ENCODE results near the gene OPRM1.

OPRM1 gene

DNA sequence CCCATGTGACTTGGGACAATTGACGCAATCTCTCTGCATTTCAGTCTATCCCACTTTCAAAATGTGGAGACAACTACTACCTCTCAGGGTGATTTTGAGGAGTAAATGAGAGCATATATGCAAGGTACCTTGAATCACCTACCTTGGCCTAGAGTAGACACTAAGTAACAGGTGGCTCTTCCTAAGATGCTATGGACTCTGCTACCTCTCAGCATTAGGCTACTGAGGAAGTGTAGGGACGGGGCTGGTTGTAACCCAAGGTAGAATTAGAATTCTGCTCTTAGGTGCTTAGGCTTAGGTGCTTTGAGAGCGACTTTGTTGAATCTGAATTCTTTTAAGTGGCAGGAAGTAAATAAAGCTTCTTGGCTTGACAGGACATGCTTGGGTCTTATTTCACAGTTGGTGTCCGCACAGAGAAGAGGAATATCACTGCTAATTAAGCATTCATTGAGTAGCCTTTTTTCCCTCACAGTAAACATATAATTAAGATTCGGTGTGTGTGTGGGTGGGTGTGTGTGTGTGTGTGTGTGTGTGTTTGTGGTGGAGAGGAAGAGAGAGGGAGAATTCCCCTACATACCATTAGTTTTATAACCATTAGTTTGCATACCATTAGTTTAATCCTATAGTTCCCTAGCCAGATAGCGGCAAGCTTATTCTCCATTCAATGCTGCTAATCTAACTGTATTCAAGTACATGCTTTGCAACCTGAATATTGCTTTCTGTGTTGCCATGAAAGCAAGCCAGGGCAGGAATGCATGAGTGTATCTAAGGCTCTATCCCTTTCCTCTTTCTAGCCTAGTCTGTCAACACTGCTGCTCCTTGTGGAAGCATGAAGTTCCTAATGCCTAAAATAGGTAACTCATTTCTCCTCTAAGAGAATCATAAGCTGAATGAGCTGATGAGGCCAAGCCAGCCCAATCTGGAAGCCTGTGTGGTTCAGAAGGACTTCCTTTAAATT, 205.0 kb downstream of the OPRM1 start:
- no peak for DNase-seq

- no peak for DNase-seq
Measured at GRCh38 chr6:154245506-154245905, 206.5 kb downstream of the OPRM1 start.

DNA sequence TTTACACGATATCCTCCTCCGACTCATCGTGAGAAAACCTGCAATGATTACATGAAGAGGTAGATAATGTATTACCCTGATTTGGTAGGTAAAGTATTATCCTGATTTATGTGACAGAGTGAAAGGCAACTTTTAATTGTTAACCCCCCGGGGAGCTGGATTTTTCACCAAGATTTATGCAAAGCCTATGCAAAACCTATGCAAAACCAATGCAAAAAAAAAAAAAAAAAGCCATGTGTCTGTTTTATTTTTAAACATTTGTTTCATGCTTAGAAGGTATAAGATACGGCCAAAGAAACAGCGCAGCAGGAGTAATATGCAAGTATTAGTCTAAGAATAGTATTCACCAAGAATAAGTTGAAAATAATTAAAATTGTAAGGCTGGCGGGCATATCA, 207.7 kb downstream of the OPRM1 start:
- no peak for DNase-seq

DNA sequence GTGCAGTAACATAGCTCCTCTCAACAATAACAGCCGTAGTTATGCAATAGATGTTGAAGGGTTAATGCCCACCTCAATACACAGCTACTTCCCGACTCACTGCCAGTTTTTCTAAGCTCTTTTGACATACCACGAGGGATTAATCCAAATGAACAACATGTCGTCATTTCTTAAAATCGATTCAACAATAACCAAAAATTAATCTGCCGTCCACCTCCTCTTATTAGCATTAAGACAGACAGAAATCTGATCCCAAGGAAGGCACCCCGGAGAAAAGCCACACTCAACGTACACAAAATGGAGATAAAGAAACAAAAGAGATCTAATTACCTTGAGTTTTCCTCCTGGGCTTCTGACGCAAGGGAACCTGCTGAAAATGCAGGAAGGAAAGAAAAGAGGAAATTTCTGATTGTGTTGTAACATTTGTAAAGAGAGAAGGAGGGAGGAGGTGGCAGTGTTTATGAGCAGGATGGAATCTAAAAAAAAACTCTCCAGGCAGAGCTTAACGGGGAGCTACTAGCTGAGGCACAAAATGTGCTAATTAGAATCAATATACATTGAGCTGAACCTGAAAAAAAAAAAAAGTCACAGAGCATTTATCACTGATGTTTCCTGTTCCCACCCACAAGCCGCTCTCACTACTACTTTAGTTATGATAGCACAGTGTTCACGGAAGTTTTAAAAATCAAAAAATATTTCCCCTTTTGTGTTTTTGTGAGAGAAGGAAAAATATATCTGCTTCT, 208.2 kb downstream of the OPRM1 start:
- no peak for DNase-seq

GRCh38 chr6:154249499-154250298, 210.7 kb downstream of the OPRM1 start:
- DNase-seq, result no peak

DNA sequence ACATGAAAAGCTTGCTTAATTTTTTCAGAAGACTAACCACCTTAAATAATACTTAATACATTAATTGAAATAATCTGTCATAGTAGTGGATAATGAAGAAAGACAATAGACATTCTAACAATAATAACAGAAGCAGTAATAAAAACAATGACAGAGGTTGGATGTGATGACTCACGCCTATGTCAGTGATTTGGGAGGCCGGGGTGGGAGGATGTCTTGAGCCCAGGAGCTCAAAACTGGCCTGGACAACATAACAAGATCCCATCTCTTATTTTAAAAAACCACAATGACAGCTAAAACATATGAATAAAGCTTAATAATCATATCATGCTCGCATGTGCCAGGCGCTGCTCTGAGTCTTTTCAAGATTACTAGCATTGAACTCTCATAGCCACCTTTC, 212.1 kb downstream of the OPRM1 start:
- DNase-seq, result no peak

DNA sequence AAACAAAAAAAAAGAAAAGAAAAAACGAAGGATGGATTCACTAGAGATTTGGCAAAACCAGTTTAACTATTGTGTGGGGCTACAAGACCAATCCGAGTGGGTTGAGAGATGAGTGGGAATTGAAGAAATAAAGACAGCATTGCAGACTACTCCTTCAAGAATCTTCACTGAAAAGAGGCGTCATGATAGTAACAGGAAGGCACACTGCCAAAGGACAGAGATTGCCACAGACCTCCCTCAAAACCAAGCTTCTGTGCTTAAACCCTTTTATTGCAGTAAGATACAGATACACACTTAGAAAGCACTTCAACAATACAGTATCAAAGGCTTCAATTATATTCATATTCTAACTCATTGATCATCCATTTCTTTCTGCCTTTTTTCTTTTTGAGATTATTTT, 213.6 kb downstream of the OPRM1 start:
- no peak for DNase-seq

DNA sequence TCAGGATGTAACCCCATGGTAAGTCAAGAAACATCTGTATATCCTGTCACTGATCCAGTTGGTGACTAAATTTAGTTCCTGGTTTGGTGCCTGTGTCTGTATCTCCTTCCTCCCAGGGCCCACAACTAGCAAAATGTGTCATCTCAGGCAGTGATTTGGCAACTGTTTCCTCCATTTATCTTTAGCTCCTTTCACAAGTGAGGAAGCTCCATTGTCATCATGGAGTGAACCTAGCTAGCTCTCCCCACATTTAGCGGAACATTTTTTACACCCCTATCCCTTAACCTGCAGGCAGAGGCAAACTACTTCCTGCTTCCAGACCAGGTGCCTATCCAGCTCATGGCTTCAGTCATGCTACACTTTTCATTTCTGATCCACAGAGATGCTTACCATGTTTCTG, 218.0 kb downstream of the OPRM1 start:
- DNase-seq, result no peak

GRCh38 chr6:154258064-154258757, 219.2 kb downstream of the OPRM1 start:
- no peak for DNase-seq

DNA sequence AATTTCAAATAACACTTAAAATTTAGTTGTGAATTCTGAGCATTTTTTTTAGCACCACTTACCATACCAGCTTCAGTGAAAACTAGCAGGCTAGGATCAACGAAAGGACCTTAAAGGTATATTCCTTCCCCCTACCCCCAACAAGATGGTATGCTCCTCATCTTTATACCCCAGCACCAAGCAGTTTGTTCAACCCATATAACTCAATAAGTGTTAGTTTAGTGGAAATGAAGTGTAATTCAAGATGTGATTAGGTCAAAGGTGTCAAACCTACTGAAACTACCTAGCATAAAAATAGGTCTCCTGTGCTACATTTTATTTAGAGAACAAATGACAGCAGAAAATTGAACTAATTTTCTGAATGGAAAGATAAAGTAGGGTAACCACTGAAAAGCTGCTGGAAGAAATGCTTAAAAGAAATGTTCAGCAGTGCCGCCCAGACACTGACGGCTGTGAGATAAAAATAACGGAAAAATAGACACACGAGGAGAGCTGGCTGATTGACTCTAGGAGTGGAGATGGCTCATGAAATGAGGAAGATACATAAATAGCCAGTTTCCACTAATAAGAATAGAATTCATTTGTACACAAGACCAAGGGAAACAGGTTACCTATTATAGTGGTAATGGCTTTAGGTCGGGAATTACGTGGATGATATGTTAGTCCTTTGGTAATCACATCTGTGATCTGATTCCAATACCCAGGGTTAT, 222.8 kb downstream of the OPRM1 start:
- DNase-seq, result no peak

DNA sequence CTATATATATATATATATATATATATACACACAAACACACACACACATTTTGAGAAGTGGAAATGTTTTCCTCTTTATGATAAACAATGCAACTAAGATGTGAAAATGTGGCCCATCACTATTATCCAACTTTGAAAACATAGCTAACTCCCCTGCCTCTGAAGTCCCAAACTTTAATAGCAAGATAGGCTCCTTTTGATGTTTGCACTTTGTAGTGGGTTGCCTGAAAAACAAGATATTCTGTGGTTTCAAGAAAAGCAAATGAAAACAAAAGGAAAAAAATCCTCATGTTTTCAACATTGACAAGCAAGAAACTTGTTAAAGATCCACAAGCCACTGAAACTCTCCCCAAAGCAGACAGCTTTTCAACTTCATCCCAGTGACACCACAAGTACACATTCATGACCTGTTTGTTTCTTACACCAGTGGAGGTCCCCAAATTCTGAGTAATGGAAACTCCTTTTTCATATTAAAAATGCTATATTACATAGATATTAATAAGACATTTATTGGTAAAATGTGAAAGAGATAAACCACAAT, 227.6 kb downstream of the OPRM1 start:
- no peak for DNase-seq

DNA sequence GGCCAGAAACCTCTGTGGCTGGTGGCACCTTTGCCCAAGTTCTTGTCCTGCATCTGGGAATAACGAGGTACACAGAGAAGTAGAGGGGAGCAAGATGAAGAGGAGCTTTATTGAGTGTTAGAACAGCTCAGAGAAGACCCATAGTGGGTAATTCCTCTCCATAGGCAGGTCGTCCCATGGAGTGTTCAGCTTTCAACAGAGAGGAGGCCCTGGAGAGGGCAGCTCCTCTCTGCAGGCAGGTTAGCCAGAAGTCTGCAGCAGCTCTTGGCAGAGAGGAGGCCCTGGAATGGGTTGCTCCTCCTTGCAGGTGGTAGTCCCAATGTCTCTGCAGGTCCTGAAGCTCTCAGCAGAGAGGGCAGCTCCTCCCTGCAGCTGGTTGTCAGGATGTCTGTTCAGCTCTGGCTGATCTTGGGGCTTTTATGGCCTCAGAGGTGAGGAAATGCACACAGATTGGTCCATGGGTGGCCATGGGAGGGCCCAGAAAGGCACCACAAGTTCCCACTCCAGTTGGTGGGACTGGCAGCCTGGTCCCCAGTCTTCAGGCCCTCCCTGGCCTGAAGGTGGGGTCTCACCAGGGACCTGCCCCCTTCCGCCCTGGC, 228.6 kb downstream of the OPRM1 start:
- no peak for DNase-seq

DNA sequence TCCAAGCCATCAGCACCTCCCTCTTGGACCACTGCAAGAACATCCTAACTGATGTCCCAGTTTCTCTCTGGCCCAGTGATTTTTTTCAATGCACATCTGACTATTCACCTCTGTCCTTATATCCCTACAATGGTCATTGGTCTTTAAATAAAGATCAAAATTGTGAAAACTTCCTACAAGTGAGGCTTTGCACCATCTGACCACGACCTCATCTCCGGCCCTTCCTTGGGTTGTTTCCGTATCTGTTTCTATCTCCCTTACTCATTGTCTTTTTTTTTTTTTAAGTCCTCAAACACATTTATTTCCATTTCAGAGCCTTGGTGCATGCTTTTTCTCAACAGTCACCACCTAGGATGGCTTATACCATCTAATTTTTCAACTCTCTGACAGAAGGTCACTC, 229.4 kb downstream of the OPRM1 start:
- no peak for DNase-seq

DNA sequence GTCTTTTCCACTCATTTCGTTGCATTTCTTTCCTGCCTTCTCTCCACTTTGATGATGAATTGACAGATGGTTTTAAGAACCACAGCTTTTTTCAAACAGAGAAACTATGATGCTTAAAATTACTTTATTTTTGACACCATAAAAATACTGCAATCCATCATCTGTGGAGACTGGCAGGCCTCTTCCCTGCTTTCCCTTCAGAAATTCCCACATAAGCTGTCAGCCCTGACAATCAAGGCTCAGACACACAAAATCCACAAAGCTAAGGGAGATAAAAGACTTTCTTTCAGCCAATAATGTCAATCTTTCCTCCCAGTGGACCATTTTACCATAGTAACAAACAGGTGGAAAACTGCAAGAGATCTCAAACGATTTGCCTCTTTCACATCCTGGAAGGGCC, 235.1 kb downstream of the OPRM1 start:
- no peak for DNase-seq

GRCh38 chr6:154276810-154277628, 238.0 kb downstream of the OPRM1 start:
- peak; percentile 32 for DNase-seq

GRCh38 chr6:154277629-154278017, 238.6 kb downstream of the OPRM1 start:
- DNase-seq, result no peak

DNA sequence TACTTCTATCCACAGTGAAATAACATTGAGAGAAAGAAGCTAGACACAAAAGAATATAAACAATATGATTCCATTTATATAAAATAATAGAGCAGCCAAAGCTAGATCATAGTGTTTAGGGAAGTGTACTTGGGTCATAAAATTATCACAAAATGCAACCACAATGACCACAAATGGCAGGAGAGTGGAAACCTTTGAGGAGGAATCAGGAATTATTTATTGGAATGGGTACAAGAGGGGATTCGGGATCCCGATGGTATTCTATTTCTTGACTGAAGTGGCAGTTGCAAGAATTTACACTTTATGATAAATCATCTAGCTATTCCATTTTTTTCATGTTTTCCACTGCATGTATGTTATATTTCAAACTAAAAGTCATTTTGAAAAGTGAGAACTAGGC, 241.5 kb downstream of the OPRM1 start:
- DNase-seq, result no peak

- no peak for DNase-seq
Measured at GRCh38 chr6:154284313-154284853, 245.3 kb downstream of the OPRM1 start.

GRCh38 chr6:154285826-154286225, 246.8 kb downstream of the OPRM1 start:
- no peak for DNase-seq
